Coronary artery (tissue), 2 donors: Measurements from ENCODE around the gene EPOP.
"Not testable (repeated sequence)": the region's sequence is repeated elsewhere in the genome, so short reads cannot be mapped to it uniquely, and the experiment has no call there.

Source experiments
- DNase-seq: peaks from one replicate; pipeline ENCODE4 v3.0.0-alpha.2; 2017; ENCODE audit warnings: low spot score
- H3K27ac ChIP-seq, 2 donors: fragments of 200-600 bp; sonication (generic); one replicate each; pipeline ENCODE4 v1.5.1; 2016 to 2019
- H3K4me3 ChIP-seq: fragments of 200-600 bp; sonication (generic); 2 replicates; pipeline ENCODE4 v1.5.1; 2016; ENCODE audit warnings: mild to moderate bottlenecking, moderate library complexity
- CTCF ChIP-seq: fragments of 200-600 bp; sonication (generic); IDR thresholded peaks from one replicate; pipeline ENCODE4 v1.5.1; 2019; ENCODE audit warnings: antibody characterized with exemption

The EPOP gene

GRCh38 chr17:38628441-38628840 lies 46.3 kb downstream of the EPOP start:
- no peak overlapping the region for H3K4me3 ChIP-seq
- no peak for DNase-seq
- H3K27ac ChIP-seq = no peak overlapping the region
- TF ChIP-seq CTCF = no peak

GRCh38 chr17:38627957-38628356 lies 46.8 kb downstream of the EPOP start:
- Histone ChIP-seq H3K27ac (no peak overlapping the region), H3K4me3 (no peak overlapping the region)
- no peak for TF ChIP-seq CTCF
- no peak for DNase-seq

- H3K27ac ChIP-seq, DNase-seq, H3K4me3 ChIP-seq: not testable (repeated sequence)
Measured at GRCh38 chr17:38626606-38627226, 48.0 kb downstream of the EPOP start.

GRCh38 chr17:38625482-38625881 lies 49.3 kb downstream of the EPOP start:
- Histone ChIP-seq H3K27ac (no peak overlapping the region), H3K4me3 (no peak overlapping the region)
- DNase-seq = no peak
- TF ChIP-seq CTCF = no peak

- not testable (repeated sequence) for DNase-seq, H3K27ac ChIP-seq, H3K4me3 ChIP-seq
Measured at GRCh38 chr17:38624782-38625355, 49.9 kb downstream of the EPOP start.
